ENCODE results near the gene HOMER3.

DNA sequence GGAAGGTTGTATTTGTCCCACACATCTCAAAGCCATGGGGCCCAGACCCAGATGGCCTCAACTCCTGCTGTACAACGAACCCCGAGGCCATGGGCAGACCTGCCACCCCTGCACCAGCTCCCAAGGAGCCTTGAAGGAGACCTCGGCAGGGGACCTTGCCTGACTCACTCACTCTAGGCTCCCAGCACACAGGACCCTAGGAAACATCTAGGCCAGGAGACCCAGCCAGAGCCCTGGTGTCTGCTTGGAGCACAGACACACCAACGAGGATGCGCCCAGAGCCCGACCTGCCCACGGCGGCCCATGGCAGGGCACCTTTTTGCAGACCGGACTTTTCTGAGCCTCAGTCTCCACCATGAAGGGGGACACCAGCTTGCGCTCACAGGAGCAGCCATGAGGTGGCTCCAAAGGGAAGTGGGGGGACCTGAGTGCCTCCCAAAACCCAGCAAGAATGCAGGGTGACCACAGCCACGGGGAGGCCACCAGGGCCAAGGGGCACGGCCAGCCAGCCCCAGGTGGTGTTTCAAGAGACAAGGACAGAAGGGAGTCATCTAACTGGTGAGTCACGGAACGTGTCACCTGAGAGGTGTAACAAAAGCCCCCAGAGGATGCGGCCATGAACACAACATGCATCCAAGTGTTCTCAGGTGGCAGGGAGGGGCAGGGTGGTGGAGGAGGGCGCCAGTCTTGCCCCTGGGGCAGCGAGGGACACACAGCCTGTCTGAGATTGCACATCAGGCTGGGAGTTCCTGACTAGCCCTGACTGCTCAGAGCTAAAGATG is 40.1 kb downstream of the HOMER3 start:
- TF ChIP-seq, protein P1, sequence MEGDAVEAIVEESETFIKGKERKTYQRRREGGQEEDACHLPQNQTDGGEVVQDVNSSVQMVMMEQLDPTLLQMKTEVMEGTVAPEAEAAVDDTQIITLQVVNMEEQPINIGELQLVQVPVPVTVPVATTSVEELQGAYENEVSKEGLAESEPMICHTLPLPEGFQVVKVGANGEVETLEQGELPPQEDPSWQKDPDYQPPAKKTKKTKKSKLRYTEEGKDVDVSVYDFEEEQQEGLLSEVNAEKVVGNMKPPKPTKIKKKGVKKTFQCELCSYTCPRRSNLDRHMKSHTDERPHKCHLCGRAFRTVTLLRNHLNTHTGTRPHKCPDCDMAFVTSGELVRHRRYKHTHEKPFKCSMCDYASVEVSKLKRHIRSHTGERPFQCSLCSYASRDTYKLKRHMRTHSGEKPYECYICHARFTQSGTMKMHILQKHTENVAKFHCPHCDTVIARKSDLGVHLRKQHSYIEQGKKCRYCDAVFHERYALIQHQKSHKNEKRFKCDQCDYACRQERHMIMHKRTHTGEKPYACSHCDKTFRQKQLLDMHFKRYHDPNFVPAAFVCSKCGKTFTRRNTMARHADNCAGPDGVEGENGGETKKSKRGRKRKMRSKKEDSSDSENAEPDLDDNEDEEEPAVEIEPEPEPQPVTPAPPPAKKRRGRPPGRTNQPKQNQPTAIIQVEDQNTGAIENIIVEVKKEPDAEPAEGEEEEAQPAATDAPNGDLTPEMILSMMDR (IDR thresholded peaks at IDR 0.05; ENCODE audit: insufficient read depth, low read length), result no peak
- TF ChIP-seq, protein P2, sequence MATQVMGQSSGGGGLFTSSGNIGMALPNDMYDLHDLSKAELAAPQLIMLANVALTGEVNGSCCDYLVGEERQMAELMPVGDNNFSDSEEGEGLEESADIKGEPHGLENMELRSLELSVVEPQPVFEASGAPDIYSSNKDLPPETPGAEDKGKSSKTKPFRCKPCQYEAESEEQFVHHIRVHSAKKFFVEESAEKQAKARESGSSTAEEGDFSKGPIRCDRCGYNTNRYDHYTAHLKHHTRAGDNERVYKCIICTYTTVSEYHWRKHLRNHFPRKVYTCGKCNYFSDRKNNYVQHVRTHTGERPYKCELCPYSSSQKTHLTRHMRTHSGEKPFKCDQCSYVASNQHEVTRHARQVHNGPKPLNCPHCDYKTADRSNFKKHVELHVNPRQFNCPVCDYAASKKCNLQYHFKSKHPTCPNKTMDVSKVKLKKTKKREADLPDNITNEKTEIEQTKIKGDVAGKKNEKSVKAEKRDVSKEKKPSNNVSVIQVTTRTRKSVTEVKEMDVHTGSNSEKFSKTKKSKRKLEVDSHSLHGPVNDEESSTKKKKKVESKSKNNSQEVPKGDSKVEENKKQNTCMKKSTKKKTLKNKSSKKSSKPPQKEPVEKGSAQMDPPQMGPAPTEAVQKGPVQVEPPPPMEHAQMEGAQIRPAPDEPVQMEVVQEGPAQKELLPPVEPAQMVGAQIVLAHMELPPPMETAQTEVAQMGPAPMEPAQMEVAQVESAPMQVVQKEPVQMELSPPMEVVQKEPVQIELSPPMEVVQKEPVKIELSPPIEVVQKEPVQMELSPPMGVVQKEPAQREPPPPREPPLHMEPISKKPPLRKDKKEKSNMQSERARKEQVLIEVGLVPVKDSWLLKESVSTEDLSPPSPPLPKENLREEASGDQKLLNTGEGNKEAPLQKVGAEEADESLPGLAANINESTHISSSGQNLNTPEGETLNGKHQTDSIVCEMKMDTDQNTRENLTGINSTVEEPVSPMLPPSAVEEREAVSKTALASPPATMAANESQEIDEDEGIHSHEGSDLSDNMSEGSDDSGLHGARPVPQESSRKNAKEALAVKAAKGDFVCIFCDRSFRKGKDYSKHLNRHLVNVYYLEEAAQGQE (IDR thresholded peaks at IDR 0.05; ENCODE audit: insufficient replicate concordance, low read depth), result no peak
- TF ChIP-seq GABPA (IDR thresholded peaks at IDR 0.05; ENCODE audit: low read depth) (no peak), POLR2AphosphoS5 (IDR thresholded peaks at IDR 0.05; ENCODE audit: low read depth) (no peak), SPI1 (IDR thresholded peaks at IDR 0.05; ENCODE audit: borderline replicate concordance, low read depth) (no peak)
